ENCODE results near the gene PLA2G3. TPM values are rescaled to one million over a fixed set of nuclear protein-coding genes. Genes with fewer than 3 reads are reported as not detected.

PLA2G3 gene
- total and polyA plus RNA-seq, 2 of the 8 experiments (the other 6 are each of a cell fraction or from before 2014, with no cell fraction given), result 18.1 to 25.9 TPM

DNA sequence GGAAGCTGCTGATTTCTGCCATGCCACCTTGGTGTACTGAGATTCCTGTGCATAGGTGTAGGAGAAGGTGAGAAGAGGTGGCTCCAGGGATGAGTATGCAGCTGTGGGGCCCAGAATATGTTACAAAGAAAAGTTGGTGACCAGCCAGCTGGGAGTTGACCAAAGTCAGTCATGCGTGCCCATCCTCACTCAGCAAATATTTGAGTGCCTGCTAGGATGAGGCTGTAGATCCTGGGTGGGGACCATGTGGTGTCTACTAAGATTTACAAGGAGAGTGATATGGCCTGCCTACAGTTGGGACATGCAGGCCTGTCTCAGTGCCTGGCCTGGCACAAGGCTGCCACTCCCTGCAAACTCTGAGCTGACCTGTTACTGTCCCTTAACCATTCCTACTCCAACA, 39.0 kb upstream of the PLA2G3 start:
- H3K56ac ChIP-seq (replicated peaks; ENCODE audit: insufficient read length, low read depth, low read length), result no peak overlapping the region
- H2AK5ac ChIP-seq (ENCODE audit: low read depth, low read length), result no peak overlapping the region
- H3K14ac ChIP-seq (ENCODE audit: insufficient read length), result no peak overlapping the region
- no peak overlapping the region for H4K8ac ChIP-seq (ENCODE audit: extremely low read depth, insufficient read depth, low read length)
- no peaks in the 10 kb centered on the region for H3K27me3 ChIP-seq (replicated peaks in 1 of 4; ENCODE audit: control insufficient read depth in 3 of 4, extremely low read depth in 1 of 4, insufficient read depth in 3 of 4, low read length in 3 of 4)
- no peak overlapping the region for H2BK120ac ChIP-seq (replicated peaks; ENCODE audit: low read depth, low read length)
- no peak overlapping the region for H4K5ac ChIP-seq (ENCODE audit: insufficient read length, low read depth, low read length)
- no peak overlapping the region for H3K9ac ChIP-seq (replicated peaks in 1 of 4; ENCODE audit: extremely low read depth in 1 of 4, low read depth in 3 of 4, low read length in 3 of 4)
- H2AFZ ChIP-seq (ENCODE audit: low read length), result no peak overlapping the region
- peaks cover 0 to 2% of the 10 kb centered on the region in 2 experiments for H4K20me1 ChIP-seq (replicated peaks in 1 of 2; ENCODE audit: control insufficient read depth in 1 of 2, insufficient read depth in 2 of 2, low read length in 2 of 2)
- H3K27ac ChIP-seq (ENCODE audit: low read depth, low read length), result no peak overlapping the region
- peaks cover 4% of the 10 kb centered on the region for H3K79me1 ChIP-seq (ENCODE audit: low read depth, low read length)
- no peak overlapping the region for H3K18ac ChIP-seq (ENCODE audit: extremely low read depth, low read length)
- no peak overlapping the region for H3K23ac ChIP-seq (ENCODE audit: insufficient read length)
- no peak overlapping the region for H3K4me2 ChIP-seq (ENCODE audit: insufficient read depth in 1 of 2, low read depth in 2 of 2, low read length in 2 of 2)
- FAIRE-seq (no peak), DNase-seq (ENCODE audit: low read depth in 1 of 2, low spot score in 2 of 2) (no peak)
- no peak overlapping the region for H3K4me3 ChIP-seq (ENCODE audit: extremely low read depth in 1 of 4, insufficient read depth in 2 of 4, low read depth in 3 of 4, low read length in 4 of 4)
- H2BK20ac ChIP-seq (ENCODE audit: low read length), result no peak overlapping the region
- ChIA-PET POLR2A (ENCODE audit: partially characterized antibody) (interaction anchor here (0.6 to 1.9 kb wide), 4 partner anchors 19 to 312 kb away, joined by 3 to 4 read pairs (median 4); partner anchors contain the start of genes MORC2, RNF185 and TUG1), CTCF (ENCODE audit: partially characterized antibody) (interaction anchor here (0.9 kb wide), 1 partner anchor 11 kb away, joined by 3 read pairs; no protein-coding TSS in a partner anchor)
- no peaks in the 10 kb centered on the region for H3K4me1 ChIP-seq (replicated peaks in 1 of 4; ENCODE audit: control insufficient read depth in 3 of 4, insufficient read depth in 4 of 4, low read length in 3 of 4)
- H3K23me2 ChIP-seq (ENCODE audit: low read depth, low read length), result no peaks in the 10 kb centered on the region
- H2BK12ac ChIP-seq (ENCODE audit: low read depth, low read length), result no peak overlapping the region
- H2BK5ac ChIP-seq (ENCODE audit: low read depth, low read length), result no peak overlapping the region
- H3K9me3 ChIP-seq (ENCODE audit: insufficient read depth in 2 of 2, low read depth in 1 of 2, low read length in 1 of 2), result peaks cover 0 to 6% of the 10 kb centered on the region in 2 experiments; a peak in 1 of 4 replicates
- H3K79me2 ChIP-seq (ENCODE audit: control insufficient read depth in 1 of 2, insufficient read depth in 2 of 2, low read length in 2 of 2), result no peaks in the 10 kb centered on the region; a peak in 1 of 4 replicates
- H3K4ac ChIP-seq (replicated peaks; ENCODE audit: insufficient read length, low read depth, low read length), result no peak overlapping the region
- H4K91ac ChIP-seq (replicated peaks; ENCODE audit: insufficient read length, low read length), result no peak overlapping the region
- peaks cover 0 to 3% (median 0%) of the 10 kb centered on the region in 4 experiments; a peak in 1 of 8 replicates for H3K36me3 ChIP-seq (ENCODE audit: control insufficient read depth in 2 of 4, insufficient read depth in 4 of 4, low read length in 3 of 4)
- no peak overlapping the region for H2BK15ac ChIP-seq (ENCODE audit: low read length)
- WGBS, 2 experiments (ENCODE audit: extremely low coverage in 1 of 2, insufficient coverage in 1 of 2, insufficient read length in 1 of 2, insufficient replicate concordance in 2 of 2, low coverage in 1 of 2, low lambda C conversion rate in 2 of 2, missing lambda C conversion rate in 1 of 2), result 80% methylated on average over 1 of the region's 1 CpG; no CpG with 5 or more reads in 1 of the 2 experiments
- TF ChIP-seq RBBP5 (IDR thresholded peaks at IDR 0.05; ENCODE audit: borderline replicate concordance, low read depth, low read length) (no peak), RXRA (IDR thresholded peaks at IDR 0.05; ENCODE audit: insufficient read depth, low read depth, low read length) (no peak), RFX5 (IDR thresholded peaks at IDR 0.05; ENCODE audit: borderline replicate concordance, low read depth, low read length) (no peak), CREB1 (IDR thresholded peaks at IDR 0.05) (no peak), TCF12 (IDR thresholded peaks at IDR 0.05; ENCODE audit: low read depth, low read length) (no peak), YY1 (IDR thresholded peaks at IDR 0.05; ENCODE audit: low read depth, low read length) (no peak), SIN3A (conservative IDR thresholded peaks at IDR 0.05 in 1 of 2, IDR thresholded peaks at IDR 0.05 in 1 of 2; ENCODE audit: low read depth in 1 of 2, low read length in 2 of 2) (no peak), CTBP2 (IDR thresholded peaks at IDR 0.05; ENCODE audit: borderline replicate concordance, insufficient read depth, insufficient read length, low read length) (no peak), BACH1 (IDR thresholded peaks at IDR 0.05; ENCODE audit: low read length) (no peak), CEBPB (IDR thresholded peaks at IDR 0.05; ENCODE audit: low read depth, low read length) (no peak), SUZ12 (IDR thresholded peaks at IDR 0.05; ENCODE audit: low read length) (no peak)
- TF ChIP-seq, protein P1, sequence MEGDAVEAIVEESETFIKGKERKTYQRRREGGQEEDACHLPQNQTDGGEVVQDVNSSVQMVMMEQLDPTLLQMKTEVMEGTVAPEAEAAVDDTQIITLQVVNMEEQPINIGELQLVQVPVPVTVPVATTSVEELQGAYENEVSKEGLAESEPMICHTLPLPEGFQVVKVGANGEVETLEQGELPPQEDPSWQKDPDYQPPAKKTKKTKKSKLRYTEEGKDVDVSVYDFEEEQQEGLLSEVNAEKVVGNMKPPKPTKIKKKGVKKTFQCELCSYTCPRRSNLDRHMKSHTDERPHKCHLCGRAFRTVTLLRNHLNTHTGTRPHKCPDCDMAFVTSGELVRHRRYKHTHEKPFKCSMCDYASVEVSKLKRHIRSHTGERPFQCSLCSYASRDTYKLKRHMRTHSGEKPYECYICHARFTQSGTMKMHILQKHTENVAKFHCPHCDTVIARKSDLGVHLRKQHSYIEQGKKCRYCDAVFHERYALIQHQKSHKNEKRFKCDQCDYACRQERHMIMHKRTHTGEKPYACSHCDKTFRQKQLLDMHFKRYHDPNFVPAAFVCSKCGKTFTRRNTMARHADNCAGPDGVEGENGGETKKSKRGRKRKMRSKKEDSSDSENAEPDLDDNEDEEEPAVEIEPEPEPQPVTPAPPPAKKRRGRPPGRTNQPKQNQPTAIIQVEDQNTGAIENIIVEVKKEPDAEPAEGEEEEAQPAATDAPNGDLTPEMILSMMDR (IDR thresholded peaks at IDR 0.05; ENCODE audit: control extremely low read depth in 1 of 3, insufficient read depth in 1 of 3, low read depth in 1 of 3, low read length in 3 of 3), result no peak

All from H1 (cell line).